GM23338 (cell line): Measurements from ENCODE around the gene SELENON.

Source experiments
- CTCF ChIP-seq, 2 experiments: fragments of 200-600 bp in 1 of 2; sonication (generic) in 1 of 2; conservative IDR thresholded peaks; 2 replicates each; pipeline versions ENCODE4 v1.5.1 to v1.6.1; 2016 to 2017; ENCODE audit warnings: antibody characterized with exemption in 2 of 2, low read depth in 2 of 2, mild to moderate bottlenecking in 2 of 2, moderate library complexity in 1 of 2
- EZH2 ChIP-seq: fragments of 200-600 bp; sonication (generic); IDR thresholded peaks from one replicate; pipeline ENCODE4 v1.8.0; 2017; ENCODE audit warnings: antibody characterized with exemption, mild to moderate bottlenecking, low read depth; ENCODE audit not compliant: unreplicated experiment
- JUNB ChIP-seq: IDR thresholded peaks from one replicate; pipeline ENCODE4 v1.6.1; 2016; ENCODE audit warnings: antibody characterized with exemption; ENCODE audit not compliant: unreplicated experiment
- NANOG ChIP-seq: IDR thresholded peaks from 2 replicates; pipeline ENCODE4 v1.6.1; 2016; ENCODE audit warnings: antibody characterized with exemption, borderline replicate concordance
- POLR2AphosphoS5 ChIP-seq: IDR thresholded peaks from 2 replicates; pipeline ENCODE4 v1.6.1; 2016; ENCODE audit warnings: antibody characterized with exemption, low read depth
- REST ChIP-seq: IDR thresholded peaks from one replicate; pipeline ENCODE4 v1.6.1; 2018; ENCODE audit warnings: antibody characterized with exemption; ENCODE audit not compliant: unreplicated experiment

- TF ChIP-seq CTCF (conservative IDR thresholded peaks at IDR 0.05; ENCODE audit: low read depth in 2 of 2) (no peak), JUNB (no peak), EZH2 (no peak), REST (no peak), POLR2AphosphoS5 (no peak), NANOG (no peak)
Measured at GRCh38 chr1:25784575-25785051, 15.4 kb upstream of the SELENON start.
